Astrocyte of the cerebellum (primary cell): ENCODE data around the gene KRT6C.

Experiments
- DNase-seq: peaks from one replicate; pipeline ENCODE4 v3.0.0-alpha.2; 2011; ENCODE audit warnings: low read depth
- H3K4me3 ChIP-seq: 2 replicates; pipeline ENCODE4 v1.5.1; 2011; ENCODE audit warnings: mild to moderate bottlenecking, low read depth, low read length, moderate library complexity
- in situ Hi-C: cut with HindIII; loops from 2 replicates; pipeline ENCODE4 v1.10.0; 2017; ENCODE audit warnings: low sequenced_read_pairs
- TF ChIP-seq, protein P1 (sequence below): IDR thresholded peaks from 2 replicates; pipeline ENCODE4 v1.5.1; 2012; ENCODE audit warnings: low read length, low read depth, moderate library complexity, mild to moderate bottlenecking; ENCODE audit errors: missing control alignments

KRT6C gene

DNA sequence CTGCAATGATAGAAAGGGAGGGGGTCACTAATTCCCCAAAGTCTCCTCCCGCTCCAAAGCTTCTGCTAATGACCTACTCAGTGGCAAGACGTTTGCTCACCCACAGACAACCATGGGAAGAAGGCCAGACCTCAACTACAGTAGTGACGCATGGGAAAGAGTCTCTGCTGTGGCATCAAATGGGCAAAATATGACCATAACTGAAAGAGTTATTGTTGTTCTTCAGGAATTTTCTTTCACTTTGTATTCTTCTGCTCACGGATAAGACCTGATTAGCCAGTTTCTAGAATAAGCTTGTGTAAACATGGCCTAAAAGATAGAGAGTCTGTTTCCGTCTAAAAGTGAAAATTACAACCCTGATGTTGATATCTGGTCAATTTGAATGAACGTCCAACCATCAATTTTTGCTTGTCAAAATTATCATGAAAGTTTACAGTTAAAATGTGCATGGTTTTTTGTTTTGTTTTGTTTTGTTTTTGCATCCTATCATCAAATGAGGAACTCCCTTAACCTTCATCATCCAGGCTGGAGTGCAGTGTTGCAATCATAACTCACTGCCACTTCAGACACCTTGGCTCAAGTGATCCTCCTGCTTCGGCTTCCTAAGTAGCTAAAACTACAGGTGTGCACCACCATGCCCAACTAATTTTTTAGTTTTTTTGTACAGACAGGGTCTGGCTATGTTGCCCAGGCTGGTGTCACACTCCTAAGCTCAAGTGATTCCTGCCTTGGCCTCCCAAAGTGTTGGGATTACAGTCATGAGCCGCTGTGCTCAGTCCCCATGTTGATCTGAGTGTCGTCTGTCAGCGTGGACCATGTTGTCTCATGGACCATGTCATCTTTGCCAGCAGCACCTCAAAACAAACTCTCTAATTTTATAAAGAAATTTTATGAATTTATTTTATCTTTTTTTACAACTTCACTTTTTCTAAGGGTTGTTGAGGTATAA lies 28.7 kb downstream of the KRT6C start:
- H3K4me3 ChIP-seq: no peak overlapping the region
- in situ Hi-C loops: no loop called here
- no peak for DNase-seq
- TF ChIP-seq, protein P1, sequence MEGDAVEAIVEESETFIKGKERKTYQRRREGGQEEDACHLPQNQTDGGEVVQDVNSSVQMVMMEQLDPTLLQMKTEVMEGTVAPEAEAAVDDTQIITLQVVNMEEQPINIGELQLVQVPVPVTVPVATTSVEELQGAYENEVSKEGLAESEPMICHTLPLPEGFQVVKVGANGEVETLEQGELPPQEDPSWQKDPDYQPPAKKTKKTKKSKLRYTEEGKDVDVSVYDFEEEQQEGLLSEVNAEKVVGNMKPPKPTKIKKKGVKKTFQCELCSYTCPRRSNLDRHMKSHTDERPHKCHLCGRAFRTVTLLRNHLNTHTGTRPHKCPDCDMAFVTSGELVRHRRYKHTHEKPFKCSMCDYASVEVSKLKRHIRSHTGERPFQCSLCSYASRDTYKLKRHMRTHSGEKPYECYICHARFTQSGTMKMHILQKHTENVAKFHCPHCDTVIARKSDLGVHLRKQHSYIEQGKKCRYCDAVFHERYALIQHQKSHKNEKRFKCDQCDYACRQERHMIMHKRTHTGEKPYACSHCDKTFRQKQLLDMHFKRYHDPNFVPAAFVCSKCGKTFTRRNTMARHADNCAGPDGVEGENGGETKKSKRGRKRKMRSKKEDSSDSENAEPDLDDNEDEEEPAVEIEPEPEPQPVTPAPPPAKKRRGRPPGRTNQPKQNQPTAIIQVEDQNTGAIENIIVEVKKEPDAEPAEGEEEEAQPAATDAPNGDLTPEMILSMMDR: no peak

- DNase-seq: no peak
- H3K4me3 ChIP-seq: no peak overlapping the region
- in situ Hi-C loops: no loop called here
- TF ChIP-seq, protein P1: no peak
These were observed 29.6 kb downstream of the KRT6C start for GRCh38 chr12:52443966-52444365.

DNA sequence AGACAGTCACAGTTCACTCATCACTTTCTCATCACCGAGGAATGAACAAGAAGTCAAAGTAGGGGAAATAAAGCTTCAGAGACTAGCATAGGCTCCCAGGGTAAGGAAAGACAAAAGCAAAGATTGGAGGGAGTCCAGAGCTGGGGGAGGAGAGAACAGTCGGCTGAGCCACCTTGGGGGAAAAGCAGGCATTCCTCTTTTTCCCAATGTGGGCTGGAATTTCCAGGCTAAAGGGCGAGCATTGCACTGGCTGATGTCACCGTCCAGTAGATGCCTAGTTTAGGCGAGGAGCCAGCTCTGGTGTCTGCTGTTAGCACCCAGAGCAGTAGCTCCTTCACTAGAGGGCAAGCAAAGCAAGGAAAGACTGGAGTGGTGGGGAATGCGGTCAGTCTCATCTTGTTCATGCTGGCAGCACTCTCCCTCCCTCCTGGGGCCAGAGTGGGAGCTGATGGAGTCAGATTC lies 31.0 kb downstream of the KRT6C start:
- DNase-seq: peak; percentile 65
- in situ Hi-C loops: no loop called here
- TF ChIP-seq, protein P1: peak; percentile 22

DNA sequence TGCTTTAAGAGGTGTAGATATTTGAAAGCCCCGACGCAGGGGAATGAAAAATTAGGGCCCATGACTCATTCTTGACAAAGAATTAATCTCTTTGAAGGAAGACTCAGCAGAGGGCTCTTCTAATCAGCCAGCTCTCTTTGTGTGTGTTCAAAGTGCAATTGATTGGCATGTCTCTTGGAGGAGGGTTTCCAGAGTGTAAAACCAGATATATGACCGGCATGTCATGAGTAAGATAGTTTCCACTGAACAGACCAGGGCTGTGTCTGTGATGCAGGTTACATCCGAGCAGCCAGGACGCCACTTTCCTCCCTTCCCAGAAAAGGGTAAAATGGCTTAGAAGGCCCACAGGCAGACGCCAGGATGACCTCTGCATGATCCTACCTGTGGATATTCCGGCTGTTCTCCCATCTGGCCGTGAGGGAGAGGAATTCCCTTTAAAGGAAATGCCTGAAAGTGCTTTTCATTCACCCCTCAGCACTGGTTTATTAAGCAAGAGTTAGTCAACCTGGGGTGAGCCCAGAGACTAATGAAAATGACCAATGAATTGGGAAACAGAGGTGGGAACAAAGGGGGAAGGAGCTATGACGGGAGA lies 32.2 kb downstream of the KRT6C start:
- in situ Hi-C loops: no loop called here
- TF ChIP-seq, protein P1: no peak
- DNase-seq: no peak

More for the DNA sequence above, 31.0 kb downstream of the KRT6C start:
- no peak overlapping the region for H3K4me3 ChIP-seq

GRCh38 chr12:52440821-52441319 lies 32.7 kb downstream of the KRT6C start:
- TF ChIP-seq, protein P1: no peak
- in situ Hi-C loops: no loop called here
- DNase-seq: no peak
- H3K4me3 ChIP-seq: no peak overlapping the region

More for the DNA sequence above, 32.2 kb downstream of the KRT6C start:
- H3K4me3 ChIP-seq: no peak overlapping the region

GRCh38 chr12:52439845-52440244 lies 33.8 kb downstream of the KRT6C start:
- H3K4me3 ChIP-seq: no peak overlapping the region
- DNase-seq: no peak
- in situ Hi-C loops: no loop called here
- TF ChIP-seq, protein P1: no peak
